ENCODE measurements around the gene RAD51B.

RAD51B gene

GRCh38 chr14:67800743-67801142 is 18.8 kb upstream of the RAD51B start:
- Histone ChIP-seq H3K36me3 (replicated peaks; ENCODE audit: insufficient read depth, low read length) (no peaks in the 10 kb centered on the region), H3K4me1 (ENCODE audit: low read length) (no peaks in the 10 kb centered on the region), H3K9me2 (replicated peaks; ENCODE audit: insufficient read depth, low read length) (no peaks in the 10 kb centered on the region), H3K9ac (ENCODE audit: low read length) (no peak overlapping the region), H3K9me3 (replicated peaks; ENCODE audit: insufficient read depth, low read length) (no peaks in the 10 kb centered on the region), H2AFZ (ENCODE audit: low read length) (no peak overlapping the region), H3K4me2 (ENCODE audit: low read depth, low read length) (no peak overlapping the region), H3F3A (ENCODE audit: insufficient read depth, low read length) (no peaks in the 10 kb centered on the region), H3K4me3 (ENCODE audit: low read length) (no peak overlapping the region), H3K27me3 (replicated peaks; ENCODE audit: insufficient read depth, low read length) (no peaks in the 10 kb centered on the region), H3K27ac (ENCODE audit: low read length) (no peak overlapping the region), H3K79me2 (ENCODE audit: low read length) (no peaks in the 10 kb centered on the region), H4K20me1 (ENCODE audit: insufficient read depth, low read length) (no peaks in the 10 kb centered on the region)
- TF ChIP-seq EZH2phosphoT487 (IDR thresholded peaks at IDR 0.05; ENCODE audit: low read length): no peak
- TF ChIP-seq EZH2 (optimal IDR thresholded peaks at IDR 0.05; ENCODE audit: low read depth, low read length): no peak
- TF ChIP-seq, protein P1, sequence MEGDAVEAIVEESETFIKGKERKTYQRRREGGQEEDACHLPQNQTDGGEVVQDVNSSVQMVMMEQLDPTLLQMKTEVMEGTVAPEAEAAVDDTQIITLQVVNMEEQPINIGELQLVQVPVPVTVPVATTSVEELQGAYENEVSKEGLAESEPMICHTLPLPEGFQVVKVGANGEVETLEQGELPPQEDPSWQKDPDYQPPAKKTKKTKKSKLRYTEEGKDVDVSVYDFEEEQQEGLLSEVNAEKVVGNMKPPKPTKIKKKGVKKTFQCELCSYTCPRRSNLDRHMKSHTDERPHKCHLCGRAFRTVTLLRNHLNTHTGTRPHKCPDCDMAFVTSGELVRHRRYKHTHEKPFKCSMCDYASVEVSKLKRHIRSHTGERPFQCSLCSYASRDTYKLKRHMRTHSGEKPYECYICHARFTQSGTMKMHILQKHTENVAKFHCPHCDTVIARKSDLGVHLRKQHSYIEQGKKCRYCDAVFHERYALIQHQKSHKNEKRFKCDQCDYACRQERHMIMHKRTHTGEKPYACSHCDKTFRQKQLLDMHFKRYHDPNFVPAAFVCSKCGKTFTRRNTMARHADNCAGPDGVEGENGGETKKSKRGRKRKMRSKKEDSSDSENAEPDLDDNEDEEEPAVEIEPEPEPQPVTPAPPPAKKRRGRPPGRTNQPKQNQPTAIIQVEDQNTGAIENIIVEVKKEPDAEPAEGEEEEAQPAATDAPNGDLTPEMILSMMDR (IDR thresholded peaks at IDR 0.05; ENCODE audit: low read length): no peak
- DNase-seq: no peak

GRCh38 chr14:67806246-67806645 is 13.3 kb upstream of the RAD51B start:
- Histone ChIP-seq H3K27me3 (replicated peaks; ENCODE audit: insufficient read depth, low read length) (no peaks in the 10 kb centered on the region), H3K9me3 (replicated peaks; ENCODE audit: insufficient read depth, low read length) (no peaks in the 10 kb centered on the region), H3K36me3 (replicated peaks; ENCODE audit: insufficient read depth, low read length) (no peaks in the 10 kb centered on the region), H2AFZ (ENCODE audit: low read length) (no peak overlapping the region), H3K9ac (ENCODE audit: low read length) (no peak overlapping the region), H3K4me3 (ENCODE audit: low read length) (no peak overlapping the region), H3K4me2 (ENCODE audit: low read depth, low read length) (no peak overlapping the region), H4K20me1 (ENCODE audit: insufficient read depth, low read length) (no peaks in the 10 kb centered on the region), H3K27ac (ENCODE audit: low read length) (no peak overlapping the region), H3K4me1 (ENCODE audit: low read length) (no peaks in the 10 kb centered on the region), H3F3A (ENCODE audit: insufficient read depth, low read length) (no peaks in the 10 kb centered on the region), H3K9me2 (replicated peaks; ENCODE audit: insufficient read depth, low read length) (no peaks in the 10 kb centered on the region), H3K79me2 (ENCODE audit: low read length) (no peaks in the 10 kb centered on the region)
- TF ChIP-seq, protein P1 (IDR thresholded peaks at IDR 0.05; ENCODE audit: low read length): no peak
- TF ChIP-seq EZH2phosphoT487 (IDR thresholded peaks at IDR 0.05; ENCODE audit: low read length): no peak
- no peak for DNase-seq

- no peak overlapping the region for H3K9ac ChIP-seq (ENCODE audit: low read length)
- no peaks in the 10 kb centered on the region for H3K36me3 ChIP-seq (replicated peaks; ENCODE audit: insufficient read depth, low read length)
- no peaks in the 10 kb centered on the region for H3K9me2 ChIP-seq (replicated peaks; ENCODE audit: insufficient read depth, low read length)
- DNase-seq: no peak
- peak overlapping the region; percentile 65; the same call in 1 of the 2 replicates for H3K4me2 ChIP-seq (ENCODE audit: low read depth, low read length)
- H4K20me1 ChIP-seq (ENCODE audit: insufficient read depth, low read length): no peaks in the 10 kb centered on the region
- peaks cover 4% of the 10 kb centered on the region; the same call in 1 of the 2 replicates for H3F3A ChIP-seq (ENCODE audit: insufficient read depth, low read length)
- H2AFZ ChIP-seq (ENCODE audit: low read length): no peak overlapping the region
- no peak overlapping the region for H3K4me3 ChIP-seq (ENCODE audit: low read length)
- H3K27ac ChIP-seq (ENCODE audit: low read length): no peak overlapping the region
- H3K79me2 ChIP-seq (ENCODE audit: low read length): peaks cover 16% of the 10 kb centered on the region
- H3K4me1 ChIP-seq (ENCODE audit: low read length): no peaks in the 10 kb centered on the region
- H3K27me3 ChIP-seq (replicated peaks; ENCODE audit: insufficient read depth, low read length): no peaks in the 10 kb centered on the region
- TF ChIP-seq, protein P1 (IDR thresholded peaks at IDR 0.05; ENCODE audit: low read length): no peak
- TF ChIP-seq EZH2phosphoT487 (IDR thresholded peaks at IDR 0.05; ENCODE audit: low read length): no peak
- TF ChIP-seq EZH2 (optimal IDR thresholded peaks at IDR 0.05; ENCODE audit: low read depth, low read length): no peak
- H3K9me3 ChIP-seq (replicated peaks; ENCODE audit: insufficient read depth, low read length): no peaks in the 10 kb centered on the region
These were observed 4.8 kb upstream of the RAD51B start for GRCh38 chr14:67814821-67815220.
